Stomach (tissue), 4 donors: ENCODE results near the gene WDR18.

ENCODE experiments used
- CTCF ChIP-seq, 7 experiments: fragments of 450-650 bp in 4 of 7; fragments of 200-600 bp in 3 of 7; sonication (generic) in 3 of 7; IDR thresholded peaks; one replicate each; pipeline ENCODE4 v1.5.1; 2016 to 2019; ENCODE audit warnings: antibody characterized with exemption in 7 of 7, control low read depth in 2 of 7, mild to moderate bottlenecking in 1 of 7
- EP300 ChIP-seq: sonication (generic); formaldehyde crosslinking; IDR thresholded peaks from one replicate; pipeline ENCODE4 v1.6.1; 2017; ENCODE audit warnings: antibody characterized with exemption

GRCh38 chr19:964761-965694 lies 19.1 kb upstream of the WDR18 start:
- no peak for TF ChIP-seq CTCF (IDR thresholded peaks at IDR 0.05)
- no peak for TF ChIP-seq EP300
